Chondrocyte (in vitro differentiated cells): ENCODE data around the gene COX20. TPM values are rescaled to one million over a fixed set of nuclear protein-coding genes. Genes with fewer than 3 reads are reported as not detected.
A peak's percentile ranks its signal among the peaks of the same experiment; 100 is the strongest.

Experiments used
- DNase-seq: peaks from one replicate; pipeline ENCODE4 v3.0.0; 2021; ENCODE audit warnings: mixed read lengths, low spot score
- H3K27ac Mint-ChIP-seq: one replicate; pipeline ENCODE4 v1.8.0; 2021; ENCODE audit warnings: mild to moderate bottlenecking, moderate library complexity, mixed read lengths; ENCODE audit not compliant: unreplicated experiment
- H3K27me3 Mint-ChIP-seq: 2 replicates; pipeline ENCODE4 v1.8.0; 2021; ENCODE audit warnings: low read depth, mixed read lengths
- H3K36me3 Mint-ChIP-seq: 2 replicates; pipeline ENCODE4 v1.8.0; 2021; ENCODE audit warnings: low read depth, mixed read lengths
- H3K4me1 Mint-ChIP-seq: 2 replicates; pipeline ENCODE4 v1.8.0; 2021; ENCODE audit warnings: low read depth, mild to moderate bottlenecking, mixed read lengths
- H3K4me3 Mint-ChIP-seq: one replicate; pipeline ENCODE4 v1.8.0; 2021; ENCODE audit warnings: mild to moderate bottlenecking, moderate library complexity, mixed read lengths; ENCODE audit not compliant: unreplicated experiment
- H3K9me3 Mint-ChIP-seq: 2 replicates; pipeline ENCODE4 v1.8.0; 2021; ENCODE audit warnings: low read depth, mixed read lengths
- long read RNA-seq: library from polyadenylated mRNA; stranded (forward); transcript quantifications from one replicate; pipeline ENCODE4 v2.0.0, GENCODE V29; 2021
- total RNA-seq: library from RNA; stranded (reverse); gene quantifications from 3 replicates; pipeline ENCODE4 v1.2.1, GENCODE V29; 2021
- TF ChIP-seq, protein P1 (sequence below): fragments of 200-600 bp; sonication (generic); IDR thresholded peaks from 2 replicates; pipeline ENCODE4 v1.5.0; 2021; ENCODE audit warnings: antibody characterized with exemption, mild to moderate bottlenecking, moderate library complexity

The COX20 gene
- total RNA-seq, result 31.6 to 36.6 TPM (median 33.6 TPM) in 3 replicates
- long read RNA-seq, transcript COX20-203 (4 exons, 2,631 nt), result minor isoform, 53 of 118 reads
- long read RNA-seq, transcript COX20-202 (3 exons, 1,005 nt), result major isoform, 60 of 118 reads
- long read RNA-seq, partial matches to known transcripts, result 0 of 118 reads
- long read RNA-seq, other reads (novel, unspliced or antisense), result 3 of 118 reads

GRCh38 chr1:244835276-244836134 is at the start of gene COX20:
COX20 (plus strand) TSS chr1:244835658; CDS start chr1:244835715, 57 bp downstream.
- H3K27ac Mint-ChIP-seq, result peak within 1 kb of the TSS; percentile 99
- TF ChIP-seq, protein P1, sequence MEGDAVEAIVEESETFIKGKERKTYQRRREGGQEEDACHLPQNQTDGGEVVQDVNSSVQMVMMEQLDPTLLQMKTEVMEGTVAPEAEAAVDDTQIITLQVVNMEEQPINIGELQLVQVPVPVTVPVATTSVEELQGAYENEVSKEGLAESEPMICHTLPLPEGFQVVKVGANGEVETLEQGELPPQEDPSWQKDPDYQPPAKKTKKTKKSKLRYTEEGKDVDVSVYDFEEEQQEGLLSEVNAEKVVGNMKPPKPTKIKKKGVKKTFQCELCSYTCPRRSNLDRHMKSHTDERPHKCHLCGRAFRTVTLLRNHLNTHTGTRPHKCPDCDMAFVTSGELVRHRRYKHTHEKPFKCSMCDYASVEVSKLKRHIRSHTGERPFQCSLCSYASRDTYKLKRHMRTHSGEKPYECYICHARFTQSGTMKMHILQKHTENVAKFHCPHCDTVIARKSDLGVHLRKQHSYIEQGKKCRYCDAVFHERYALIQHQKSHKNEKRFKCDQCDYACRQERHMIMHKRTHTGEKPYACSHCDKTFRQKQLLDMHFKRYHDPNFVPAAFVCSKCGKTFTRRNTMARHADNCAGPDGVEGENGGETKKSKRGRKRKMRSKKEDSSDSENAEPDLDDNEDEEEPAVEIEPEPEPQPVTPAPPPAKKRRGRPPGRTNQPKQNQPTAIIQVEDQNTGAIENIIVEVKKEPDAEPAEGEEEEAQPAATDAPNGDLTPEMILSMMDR, result no peak
- H3K4me1 Mint-ChIP-seq, result peaks cover 56% of the 10 kb centered on the region
- H3K4me3 Mint-ChIP-seq, result peak within 1 kb of the TSS; percentile 86
- H3K36me3 Mint-ChIP-seq, result peaks cover 6% of the 10 kb centered on the region
- no peaks in the 10 kb centered on the region for H3K9me3 Mint-ChIP-seq
- no peak for DNase-seq
- no peaks in the 10 kb centered on the region for H3K27me3 Mint-ChIP-seq

DNA sequence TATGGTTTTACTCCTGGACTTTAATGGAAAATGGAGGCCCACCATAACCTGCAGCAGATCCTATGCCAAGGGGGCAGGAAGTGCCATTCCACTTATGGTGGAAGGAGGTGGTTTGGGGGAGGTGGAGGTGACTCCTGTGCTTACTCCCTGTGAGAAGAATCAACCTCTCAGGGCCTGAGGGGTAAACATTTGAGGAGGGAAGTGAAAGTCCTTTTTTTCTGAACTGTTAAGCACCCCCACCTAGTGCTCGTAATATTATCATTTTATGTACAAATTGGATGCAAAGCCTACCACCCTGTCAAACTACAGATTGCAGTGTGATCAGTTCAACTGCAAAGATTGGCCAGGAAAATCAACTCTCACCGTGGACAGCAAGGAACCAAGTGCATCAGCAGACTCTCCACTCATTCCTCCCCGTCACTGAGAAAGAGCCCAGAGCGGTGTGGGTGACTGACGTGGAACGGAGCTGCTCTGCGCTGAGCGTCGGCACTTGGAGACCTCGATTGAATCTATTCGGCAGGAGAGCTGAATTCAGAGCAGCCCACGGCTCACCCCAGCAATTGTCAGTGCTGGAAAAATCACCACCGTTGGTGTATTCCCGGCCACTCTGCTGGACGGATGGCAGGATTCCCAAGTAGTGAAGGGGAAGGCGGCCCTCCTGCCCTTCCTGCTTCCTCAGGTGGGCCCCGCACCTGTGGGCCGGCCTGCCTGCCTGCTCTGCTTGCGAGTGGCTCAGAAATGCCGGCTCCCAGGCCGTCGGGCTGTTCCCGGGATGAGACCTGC is 46.8 kb upstream of the COX20 start:
- no peaks in the 10 kb centered on the region for H3K36me3 Mint-ChIP-seq
- no peaks in the 10 kb centered on the region for H3K4me1 Mint-ChIP-seq
- H3K4me3 Mint-ChIP-seq, result no peak overlapping the region
- DNase-seq, result peak; percentile 72
- H3K27ac Mint-ChIP-seq, result no peak overlapping the region
- TF ChIP-seq, protein P1, result no peak
- no peaks in the 10 kb centered on the region for H3K9me3 Mint-ChIP-seq
- peaks cover 4% of the 10 kb centered on the region for H3K27me3 Mint-ChIP-seq

DNA sequence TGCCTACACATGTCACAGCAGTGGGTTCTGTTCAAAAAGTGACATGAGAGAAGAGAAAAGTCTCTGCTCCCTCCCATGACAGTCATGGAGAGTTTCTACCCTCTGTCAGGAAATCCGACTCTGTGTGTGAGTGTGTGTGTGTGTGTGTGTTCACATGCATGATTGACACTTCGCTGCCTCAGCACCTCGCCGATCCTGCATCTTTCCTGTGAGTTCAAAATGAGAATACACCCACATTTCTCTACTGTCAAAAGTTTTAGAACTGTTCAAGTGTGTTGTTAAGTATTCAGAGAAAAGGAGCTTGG is 46.2 kb upstream of the COX20 start:
- Mint-ChIP-seq H3K9me3 (no peaks in the 10 kb centered on the region), H3K27me3 (peaks cover 4% of the 10 kb centered on the region), H3K4me1 (no peaks in the 10 kb centered on the region), H3K36me3 (no peaks in the 10 kb centered on the region), H3K4me3 (no peak overlapping the region), H3K27ac (no peak overlapping the region)
- TF ChIP-seq, protein P1, result no peak
- DNase-seq, result no peak

GRCh38 chr1:244789731-244790130 is 45.7 kb upstream of the COX20 start:
- DNase-seq, result no peak
- Mint-ChIP-seq H3K27me3 (peaks cover 4% of the 10 kb centered on the region), H3K36me3 (no peaks in the 10 kb centered on the region), H3K4me1 (no peaks in the 10 kb centered on the region), H3K9me3 (no peaks in the 10 kb centered on the region), H3K4me3 (no peak overlapping the region), H3K27ac (no peak overlapping the region)
- TF ChIP-seq, protein P1, result no peak

GRCh38 chr1:244791061-244791460 is 44.4 kb upstream of the COX20 start:
- Mint-ChIP-seq H3K27me3 (peaks cover 4% of the 10 kb centered on the region), H3K4me3 (no peak overlapping the region), H3K4me1 (no peaks in the 10 kb centered on the region), H3K9me3 (no peaks in the 10 kb centered on the region), H3K36me3 (no peaks in the 10 kb centered on the region), H3K27ac (no peak overlapping the region)
- TF ChIP-seq, protein P1, result no peak
- peak; percentile 13 for DNase-seq
